PC-9 (cell line): Measurements from ENCODE around the gene APBB1IP.

Experiments
- EZH2 ChIP-seq: fragments of 200-600 bp; sonication (generic); IDR thresholded peaks from 2 replicates; pipeline ENCODE4 v1.8.0; 2017; ENCODE audit warnings: antibody characterized with exemption, low read depth
- TF ChIP-seq, protein P1 (sequence below): fragments of 200-600 bp; sonication (generic); conservative IDR thresholded peaks from 2 replicates; pipeline ENCODE4 v1.6.1; 2017; ENCODE audit warnings: mixed run types, antibody characterized with exemption, mild to moderate bottlenecking, moderate library complexity

DNA sequence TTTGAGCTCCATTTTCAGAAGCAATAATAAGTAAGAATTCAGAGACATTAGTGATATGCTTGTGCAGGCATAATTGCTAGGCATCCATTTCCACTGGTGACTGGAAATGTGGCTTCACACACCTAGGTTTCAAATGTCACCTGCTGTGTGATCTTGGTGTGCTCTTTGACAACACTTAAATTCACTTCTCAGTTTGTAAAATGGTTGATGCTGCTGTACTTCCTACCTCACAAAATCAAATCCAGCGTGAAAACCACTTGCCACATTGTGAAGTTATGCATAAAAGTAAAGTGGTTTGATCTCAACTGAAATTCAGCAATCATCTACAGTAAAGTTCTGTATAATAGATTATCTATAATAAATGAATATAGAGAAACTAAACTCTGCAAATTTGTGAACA lies 82.4 kb downstream of the APBB1IP start:
- TF ChIP-seq, protein P1, sequence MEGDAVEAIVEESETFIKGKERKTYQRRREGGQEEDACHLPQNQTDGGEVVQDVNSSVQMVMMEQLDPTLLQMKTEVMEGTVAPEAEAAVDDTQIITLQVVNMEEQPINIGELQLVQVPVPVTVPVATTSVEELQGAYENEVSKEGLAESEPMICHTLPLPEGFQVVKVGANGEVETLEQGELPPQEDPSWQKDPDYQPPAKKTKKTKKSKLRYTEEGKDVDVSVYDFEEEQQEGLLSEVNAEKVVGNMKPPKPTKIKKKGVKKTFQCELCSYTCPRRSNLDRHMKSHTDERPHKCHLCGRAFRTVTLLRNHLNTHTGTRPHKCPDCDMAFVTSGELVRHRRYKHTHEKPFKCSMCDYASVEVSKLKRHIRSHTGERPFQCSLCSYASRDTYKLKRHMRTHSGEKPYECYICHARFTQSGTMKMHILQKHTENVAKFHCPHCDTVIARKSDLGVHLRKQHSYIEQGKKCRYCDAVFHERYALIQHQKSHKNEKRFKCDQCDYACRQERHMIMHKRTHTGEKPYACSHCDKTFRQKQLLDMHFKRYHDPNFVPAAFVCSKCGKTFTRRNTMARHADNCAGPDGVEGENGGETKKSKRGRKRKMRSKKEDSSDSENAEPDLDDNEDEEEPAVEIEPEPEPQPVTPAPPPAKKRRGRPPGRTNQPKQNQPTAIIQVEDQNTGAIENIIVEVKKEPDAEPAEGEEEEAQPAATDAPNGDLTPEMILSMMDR: no peak
- TF ChIP-seq EZH2: no peak
